ENCODE results near the gene HNRNPL.

GRCh38 chr19:38880882-38881609 lies 31.3 kb upstream of the HNRNPL start:
- TF ChIP-seq POLR2AphosphoS5 (IDR thresholded peaks at IDR 0.05; ENCODE audit: low read depth, low read length): no peak
- no peak for TF ChIP-seq TAF1 (IDR thresholded peaks at IDR 0.05; ENCODE audit: borderline replicate concordance, insufficient read depth, low read length)
- no peak for TF ChIP-seq REST (IDR thresholded peaks at IDR 0.05; ENCODE audit: insufficient read depth in 1 of 2, low read depth in 2 of 2, low read length in 2 of 2)
- TF ChIP-seq SIN3A (IDR thresholded peaks at IDR 0.05; ENCODE audit: borderline replicate concordance, insufficient read depth, low read length): no peak
